CD4-positive, CD25-positive, alpha-beta regulatory T cell (primary cell): ENCODE data around the gene SCN3B. TPM values are rescaled to one million over a fixed set of nuclear protein-coding genes. Genes with fewer than 3 reads are reported as not detected.
A peak's percentile ranks its signal among the peaks of the same experiment; 100 is the strongest.

Experiments used
- ATAC-seq, 2 donors: fragments of 150-1000 bp; cut with Tn5 transposase; one replicate each; pipeline ENCODE4 v1.10.0; 2021; ENCODE audit warnings: low read depth in 2 of 2, moderate number of reproducible peaks in 2 of 2, moderate library complexity in 1 of 2
- DNase-seq, 3 donors: peaks; one replicate each; pipeline versions ENCODE4 v3.0.0 to v3.0.0-alpha.2; 2012 to 2022; ENCODE audit warnings: mixed read lengths in 1 of 3
- H3K27ac ChIP-seq: one replicate; pipeline ENCODE4 v1.7.0; 2013; ENCODE audit warnings: mild to moderate bottlenecking, low read length; ENCODE audit not compliant: insufficient read depth, poor library complexity, severe bottlenecking
- H3K27me3 ChIP-seq: one replicate; pipeline ENCODE4 v1.7.0; 2013; ENCODE audit warnings: low read length; ENCODE audit not compliant: control insufficient read depth, insufficient read depth
- H3K36me3 ChIP-seq: one replicate; pipeline ENCODE4 v1.7.0; 2013; ENCODE audit warnings: mild to moderate bottlenecking, low read length, moderate library complexity; ENCODE audit not compliant: control insufficient read depth, insufficient read depth
- H3K4me1 ChIP-seq: 2 replicates; pipeline ENCODE4 v1.7.0; 2013; ENCODE audit warnings: mild to moderate bottlenecking, low read length; ENCODE audit not compliant: insufficient read depth, control insufficient read depth, poor library complexity, severe bottlenecking
- H3K4me3 ChIP-seq: one replicate; pipeline ENCODE4 v1.7.0; 2013; ENCODE audit warnings: low read depth, mild to moderate bottlenecking, low read length, moderate library complexity
- H3K9me3 ChIP-seq, 2 experiments: 1 replicate in 1 of 2; 2 replicates in 1 of 2; pipeline ENCODE4 v1.7.0; 2013; ENCODE audit warnings: low read length in 2 of 2, mild to moderate bottlenecking in 1 of 2, moderate library complexity in 1 of 2; ENCODE audit not compliant: control insufficient read depth in 2 of 2
- H3K27ac Mint-ChIP-seq, 3 donors: one replicate each; pipeline ENCODE4 v1.8.0; 2020 to 2022; ENCODE audit warnings: mild to moderate bottlenecking in 3 of 3, mixed read lengths in 3 of 3, moderate library complexity in 2 of 3
- H3K27me3 Mint-ChIP-seq: one replicate; pipeline ENCODE4 v1.8.0; 2022; ENCODE audit warnings: mild to moderate bottlenecking, mixed read lengths
- H3K36me3 Mint-ChIP-seq: one replicate; pipeline ENCODE4 v1.8.0; 2020; ENCODE audit warnings: mixed read lengths
- H3K4me1 Mint-ChIP-seq, 4 donors: one replicate each; pipeline ENCODE4 v1.8.0; 2020 to 2022; ENCODE audit warnings: mixed read lengths in 4 of 4, mild to moderate bottlenecking in 1 of 4
- H3K4me3 Mint-ChIP-seq, 4 donors: one replicate each; pipeline ENCODE4 v1.8.0; 2020 to 2022; ENCODE audit warnings: mild to moderate bottlenecking in 4 of 4, mixed read lengths in 4 of 4, moderate library complexity in 3 of 4
- H3K9me3 Mint-ChIP-seq, 7 donors: one replicate each; pipeline ENCODE4 v1.8.0; 2020 to 2022; ENCODE audit warnings: mixed read lengths in 7 of 7, mild to moderate bottlenecking in 3 of 7, moderate library complexity in 2 of 7
- polyA plus RNA-seq, 4 donors: library from polyadenylated mRNA; unstranded; fragments of 300-500 nt; fragmentation: Illumina TruSeq; gene quantifications; one replicate each; pipeline ENCODE4 v1.2.3, GENCODE V29; 2021
- total RNA-seq: library from RNA; stranded (reverse); gene quantifications from one replicate; pipeline ENCODE4 v1.2.3, GENCODE V29; 2022

Gene SCN3B
- total and polyA plus RNA-seq, 5 donors from 2014 or later = 0.05 TPM; not detected in 4

DNA sequence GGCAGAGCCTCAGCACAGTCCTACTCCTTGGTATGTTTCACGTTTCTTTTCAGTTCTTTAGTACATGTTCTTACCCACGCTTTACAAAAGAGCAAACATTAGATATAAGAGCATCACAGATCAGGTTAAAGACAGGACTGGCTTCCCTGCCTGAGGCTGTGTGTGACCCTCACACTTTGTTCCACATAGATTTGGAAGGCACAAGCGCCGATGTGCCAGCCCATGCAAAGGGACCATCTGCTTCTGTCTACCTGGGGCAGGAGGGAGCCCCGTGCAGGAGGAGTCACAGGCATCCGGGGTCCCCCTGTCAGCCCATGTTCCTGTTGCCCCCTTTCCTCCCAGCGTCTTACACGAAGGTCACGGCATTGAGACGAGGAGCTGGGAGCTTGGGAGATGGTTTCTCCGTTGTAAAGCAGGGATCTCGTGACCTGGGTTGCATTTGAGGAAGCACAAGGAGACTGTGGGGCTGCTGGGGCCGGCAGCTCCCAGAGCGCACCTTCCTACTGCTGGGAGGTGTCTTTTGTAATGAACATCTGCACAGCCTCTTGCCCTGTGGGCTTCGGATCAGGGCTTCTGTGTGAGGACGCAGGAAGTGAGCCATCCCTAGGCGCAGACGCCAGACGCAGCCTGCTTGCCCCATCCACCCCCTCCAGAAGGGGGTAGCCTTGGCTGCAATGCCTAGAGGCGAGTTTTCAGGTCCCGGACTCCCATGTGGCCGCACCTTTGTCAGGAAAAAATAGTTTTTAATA is 72.6 kb downstream of the SCN3B start:
- Mint-ChIP-seq H3K27me3 (no peaks in the 10 kb centered on the region), H3K9me3 (no peaks in the 10 kb centered on the region), H3K4me1 (peaks cover 0 to 17% (median 7%) of the 10 kb centered on the region in 4 donors), H3K4me3 (no peak overlapping the region), H3K27ac (no peak overlapping the region), H3K36me3 (peaks cover 3% of the 10 kb centered on the region)
- Histone ChIP-seq H3K36me3 (no peaks in the 10 kb centered on the region), H3K27ac (no peak overlapping the region), H3K4me1 (peaks cover 8% of the 10 kb centered on the region), H3K4me3 (no peak overlapping the region), H3K27me3 (no peaks in the 10 kb centered on the region), H3K9me3 (no peaks in the 10 kb centered on the region)
- no peak for DNase-seq
- no peak for ATAC-seq

DNA sequence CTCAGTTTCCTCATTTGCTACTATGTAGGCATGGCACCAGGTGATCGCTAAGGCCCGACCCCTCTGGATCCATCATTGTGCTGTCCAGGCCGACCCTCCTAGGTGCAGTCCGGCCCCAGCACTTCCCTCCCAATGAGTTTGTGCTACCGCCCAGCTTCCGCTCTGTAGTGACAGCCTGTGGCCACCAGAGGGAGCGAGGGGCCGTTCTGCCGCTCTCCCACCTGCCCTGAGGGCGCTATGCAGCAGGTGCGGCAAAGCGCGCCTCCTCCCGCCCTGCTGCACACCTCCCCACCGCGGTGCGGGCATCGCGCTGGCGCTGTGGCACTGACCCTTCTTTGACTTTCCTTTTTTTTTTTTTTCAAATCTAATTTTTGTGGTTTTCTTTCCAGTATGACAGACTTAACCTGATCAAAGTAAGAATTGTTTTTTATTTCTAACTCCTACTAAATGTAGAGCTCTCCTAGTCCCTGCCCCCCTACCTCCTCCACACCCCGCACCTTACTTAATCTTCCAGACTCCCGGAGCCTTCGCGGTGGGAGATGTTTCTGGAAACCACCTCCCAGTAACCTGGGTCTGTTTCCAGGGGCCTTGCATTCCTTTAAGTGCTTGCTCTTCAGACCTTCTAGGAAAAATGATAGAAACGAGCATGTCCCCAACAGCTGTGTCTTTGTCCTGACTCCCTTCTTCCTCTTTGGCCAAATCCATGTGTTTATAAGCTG is 73.7 kb downstream of the SCN3B start:
- H3K9me3 Mint-ChIP-seq = no peaks in the 10 kb centered on the region
- Histone ChIP-seq H3K27me3 (no peaks in the 10 kb centered on the region), H3K4me3 (no peak overlapping the region), H3K36me3 (no peaks in the 10 kb centered on the region), H3K27ac (no peak overlapping the region), H3K9me3 (no peaks in the 10 kb centered on the region), H3K4me1 (peaks cover 12% of the 10 kb centered on the region)
- peak overlapping the region in 2 of 4 donors; percentile 5 to 55 for H3K4me3 Mint-ChIP-seq
- H3K4me1 Mint-ChIP-seq = peaks cover 4 to 23% (median 12%) of the 10 kb centered on the region in 4 donors
- ATAC-seq (peak; percentile 80 to 83), DNase-seq (peak; percentile 38 to 72 (median 58))
- H3K36me3 Mint-ChIP-seq = no peaks in the 10 kb centered on the region
- no peaks in the 10 kb centered on the region for H3K27me3 Mint-ChIP-seq
- H3K27ac Mint-ChIP-seq = peak overlapping the region in 1 of 3 donors; percentile 30

DNA sequence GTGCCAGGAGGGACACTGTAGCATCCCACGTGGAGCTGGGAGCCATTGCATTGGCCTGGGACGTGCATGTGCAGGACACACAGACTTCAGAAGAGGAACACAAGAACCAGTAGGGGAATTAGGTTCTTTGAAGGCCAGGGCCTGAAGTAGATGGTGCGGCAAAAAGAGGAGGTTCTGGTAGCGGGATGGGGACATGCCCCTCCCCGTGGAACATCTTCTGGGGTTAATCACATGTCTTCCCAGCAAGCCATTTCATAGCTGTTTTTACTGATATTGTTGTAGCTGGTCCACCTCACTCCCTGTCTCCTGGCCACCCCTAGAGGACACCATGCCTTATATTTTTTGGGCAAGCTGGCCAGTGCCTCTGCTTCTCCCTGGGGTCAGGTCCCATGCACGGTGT is 74.3 kb downstream of the SCN3B start:
- Mint-ChIP-seq H3K27me3 (no peaks in the 10 kb centered on the region), H3K36me3 (no peaks in the 10 kb centered on the region), H3K27ac (peak overlapping the region in 1 of 3 donors; percentile 30), H3K9me3 (no peaks in the 10 kb centered on the region), H3K4me1 (peaks cover 4 to 23% (median 12%) of the 10 kb centered on the region in 4 donors), H3K4me3 (no peak overlapping the region)
- no peaks in the 10 kb centered on the region for H3K27me3 ChIP-seq
- H3K36me3 ChIP-seq = no peaks in the 10 kb centered on the region
- H3K27ac ChIP-seq = no peak overlapping the region
- DNase-seq = no peak
- no peaks in the 10 kb centered on the region for H3K9me3 ChIP-seq
- ATAC-seq = no peak
- peaks cover 12% of the 10 kb centered on the region for H3K4me1 ChIP-seq
- no peak overlapping the region for H3K4me3 ChIP-seq

DNA sequence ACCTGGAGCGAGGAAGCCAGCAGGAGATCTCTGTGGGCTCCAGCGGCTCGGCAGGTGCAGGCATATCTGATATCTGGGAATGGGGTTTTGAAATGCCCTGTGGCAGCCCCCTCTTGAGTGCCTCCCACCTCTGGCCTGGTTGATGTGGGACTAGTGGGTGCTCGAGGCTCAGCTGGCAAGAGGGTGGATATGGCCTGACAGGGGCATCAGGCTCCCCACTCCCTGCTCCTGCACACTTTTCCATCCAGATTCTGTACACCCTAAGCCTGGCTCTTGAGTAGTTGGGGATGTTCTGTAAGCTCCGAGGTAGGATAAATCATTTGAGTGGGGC is 75.0 kb downstream of the SCN3B start:
- peaks cover 12% of the 10 kb centered on the region for H3K4me1 ChIP-seq
- H3K27me3 ChIP-seq = no peaks in the 10 kb centered on the region
- ATAC-seq = no peak
- no peak overlapping the region for H3K27ac ChIP-seq
- no peaks in the 10 kb centered on the region for H3K36me3 ChIP-seq
- H3K4me3 Mint-ChIP-seq = no peak overlapping the region
- no peaks in the 10 kb centered on the region for H3K36me3 Mint-ChIP-seq
- H3K4me1 Mint-ChIP-seq = peaks cover 4 to 23% (median 12%) of the 10 kb centered on the region in 4 donors
- H3K9me3 ChIP-seq = no peaks in the 10 kb centered on the region
- peaks cover 0 to 2% (median 0%) of the 10 kb centered on the region in 7 donors for H3K9me3 Mint-ChIP-seq
- no peak overlapping the region for H3K4me3 ChIP-seq
- DNase-seq = no peak
- H3K27ac Mint-ChIP-seq = no peak overlapping the region
- H3K27me3 Mint-ChIP-seq = no peaks in the 10 kb centered on the region

Other genes with a start within 250 kb of the SCN3B start
- 10.8 TPM for gene GRAMD1B, start 224.4 kb downstream of the SCN3B start, total RNA-seq
- gene GRAMD1B, start 224.4 kb downstream of the SCN3B start, polyA plus RNA-seq = 1 to 10 TPM; 1.7 to 5.5 (median 4.8) TPM
- 14.6 TPM for gene ZNF202, start 87.0 kb upstream of the SCN3B start, total RNA-seq
- gene ZNF202, start 87.0 kb upstream of the SCN3B start, polyA plus RNA-seq = 1 to 10 TPM; 5.9 to 8.2 (median 7.2) TPM
- not detected for gene OR6X1, start 99.9 kb upstream of the SCN3B start, total RNA-seq
- gene OR6X1, start 99.9 kb upstream of the SCN3B start, polyA plus RNA-seq = not detected
- not detected for gene OR6M1, start 151.7 kb upstream of the SCN3B start, total RNA-seq
- gene OR6M1, start 151.7 kb upstream of the SCN3B start, polyA plus RNA-seq = not detected
- not detected for gene TMEM225, start 231.0 kb upstream of the SCN3B start, total RNA-seq
- gene TMEM225, start 231.0 kb upstream of the SCN3B start, polyA plus RNA-seq = not detected
- gene OR8D4, start 247.5 kb upstream of the SCN3B start, total RNA-seq = not detected
- not detected for gene OR8D4, start 247.5 kb upstream of the SCN3B start, polyA plus RNA-seq